HG02588 (cell line): ENCODE data around the gene RAET1G.
A peak's percentile ranks its signal among the peaks of the same experiment; 100 is the strongest.
"Not testable (repeated sequence)": the region's sequence is repeated elsewhere in the genome, so short reads cannot be mapped to it uniquely, and the experiment has no call there.

Experiments used
- ATAC-seq: cut with Tn5 transposase; IDR thresholded peaks from one replicate; pipeline ENCODE4 v1.9.1; 2021; ENCODE audit warnings: mild to moderate bottlenecking, moderate library complexity; ENCODE audit not compliant: unreplicated experiment

Gene RAET1G

GRCh38 chr6:149922642-149923326 lies at the start of gene RAET1G:
TSS of gene RAET1G (minus strand) at chr6:149923121. CDS start at chr6:149923010, 111 bp downstream.
- ATAC-seq, result no peak

DNA sequence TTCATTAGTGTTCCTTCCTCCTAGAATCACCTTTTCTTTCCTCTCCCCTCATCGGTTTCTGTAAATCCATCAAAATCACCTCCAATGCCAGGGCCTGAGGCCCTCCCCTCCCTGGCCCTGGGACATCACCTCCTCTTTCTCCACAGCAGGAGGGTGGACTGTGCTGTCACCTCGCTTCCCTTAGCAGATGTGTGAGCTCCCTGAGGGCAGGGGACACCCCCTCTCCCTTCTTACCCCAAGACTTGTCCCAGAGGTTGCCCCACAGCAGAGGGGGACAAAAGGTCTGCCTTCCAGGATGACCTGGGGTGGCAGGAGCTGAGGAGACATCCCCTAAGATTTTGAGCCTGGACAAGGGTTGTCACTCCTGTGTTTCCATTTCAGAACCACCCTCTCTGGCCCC lies 46.7 kb upstream of the RAET1G start:
- ATAC-seq, result no peak

- ATAC-seq, result not testable (repeated sequence)
Observed at GRCh38 chr6:149968909-149969308, 46.0 kb upstream of the RAET1G start.

GRCh38 chr6:149967999-149968398 lies 45.1 kb upstream of the RAET1G start:
- not testable (repeated sequence) for ATAC-seq

DNA sequence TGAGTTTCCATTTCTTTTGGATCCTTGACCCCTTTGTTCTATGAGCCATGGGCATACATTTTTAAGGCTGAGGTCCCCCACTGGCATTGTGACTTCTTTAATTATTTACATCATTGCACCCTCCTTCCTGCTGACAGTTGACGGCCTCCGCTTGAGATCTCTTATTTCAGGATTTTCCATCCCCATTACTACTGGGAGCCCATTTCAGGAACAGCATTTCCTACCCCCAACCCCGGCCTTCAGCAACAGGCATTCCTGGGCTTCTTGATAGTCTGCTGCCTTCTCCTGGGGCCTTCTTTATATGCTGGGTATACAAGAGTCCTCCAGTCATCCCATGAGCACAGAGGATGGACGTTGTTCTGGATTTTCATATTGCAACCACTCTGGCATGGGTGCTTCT lies 44.7 kb upstream of the RAET1G start:
- no peak for ATAC-seq

DNA sequence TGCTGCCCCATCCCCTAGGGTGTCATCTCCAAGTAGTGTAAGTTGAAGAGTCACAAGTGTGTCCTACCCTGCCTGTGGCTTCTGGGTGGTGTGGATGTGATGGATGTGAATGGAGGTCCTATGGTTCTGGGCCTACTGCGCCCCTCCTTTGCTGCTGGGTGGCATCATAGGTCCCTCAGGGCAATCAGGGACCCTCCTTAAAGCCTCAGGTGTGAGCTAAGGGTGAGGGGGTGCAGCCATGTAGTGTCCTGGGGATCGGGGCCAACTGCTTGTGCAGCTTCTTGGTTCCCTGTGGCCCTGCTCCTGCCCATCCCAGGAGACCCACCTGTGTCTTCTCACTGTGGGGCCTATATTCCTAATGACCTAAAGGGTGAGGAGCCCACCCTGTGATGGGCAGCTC lies 43.4 kb upstream of the RAET1G start:
- not testable (repeated sequence) for ATAC-seq

- no peak for ATAC-seq
Observed at GRCh38 chr6:149965194-149966020, 42.5 kb upstream of the RAET1G start.

GRCh38 chr6:149964308-149965193 lies 41.6 kb upstream of the RAET1G start:
- ATAC-seq, result no peak

- peak; percentile 55 for ATAC-seq
Observed at GRCh38 chr6:149963462-149964307, 40.8 kb upstream of the RAET1G start, which contains the start of gene ULBP1. TSS of gene ULBP1 (plus strand) at chr6:149963943. CDS start at chr6:149964050, 107 bp downstream.

- peak; percentile 38 for ATAC-seq
Observed at GRCh38 chr6:149963212-149963461, 40.2 kb upstream of the RAET1G start.

GRCh38 chr6:149962461-149963211 lies 39.7 kb upstream of the RAET1G start:
- no peak for ATAC-seq

GRCh38 chr6:149961728-149962425 lies 39.0 kb upstream of the RAET1G start:
- no peak for ATAC-seq

DNA sequence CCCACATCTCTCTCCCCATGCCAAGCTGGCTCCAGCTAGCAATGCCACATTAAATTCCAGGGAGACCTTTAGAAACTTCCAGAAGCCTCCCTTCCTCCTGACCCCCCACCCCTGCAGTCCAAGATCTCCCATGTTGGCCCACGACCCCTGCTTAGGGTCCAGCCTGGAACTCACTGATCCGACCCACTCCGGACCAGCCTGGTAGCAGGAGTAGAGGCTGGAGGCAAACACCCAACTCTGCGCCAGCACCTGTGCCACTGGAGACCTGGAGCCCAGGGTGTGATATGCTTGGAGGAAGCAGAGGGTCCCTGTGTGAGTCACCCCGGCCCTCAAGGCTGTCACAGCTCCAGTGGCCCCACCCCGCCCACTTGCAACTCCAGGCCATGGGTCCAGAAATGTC lies 37.6 kb upstream of the RAET1G start:
- no peak for ATAC-seq

DNA sequence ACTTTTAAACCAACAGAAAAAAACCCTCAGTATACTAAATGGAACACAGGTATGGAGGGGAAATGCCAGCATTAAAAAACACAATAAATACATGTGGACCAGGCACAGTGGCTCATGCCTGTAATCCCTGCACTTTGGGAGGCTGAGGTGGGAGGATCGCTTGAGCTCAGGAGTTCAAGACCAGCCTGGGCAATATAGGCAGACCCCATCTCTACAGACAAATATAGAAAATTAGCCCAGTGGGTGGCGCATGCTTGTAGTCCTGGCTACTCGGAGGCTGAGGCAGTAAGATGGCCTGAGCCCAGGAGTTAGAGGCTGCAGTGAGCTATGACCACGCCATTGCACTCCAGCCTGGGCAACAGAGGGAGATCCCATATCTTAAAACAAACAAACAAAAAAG lies 36.9 kb upstream of the RAET1G start:
- not testable (repeated sequence) for ATAC-seq

DNA sequence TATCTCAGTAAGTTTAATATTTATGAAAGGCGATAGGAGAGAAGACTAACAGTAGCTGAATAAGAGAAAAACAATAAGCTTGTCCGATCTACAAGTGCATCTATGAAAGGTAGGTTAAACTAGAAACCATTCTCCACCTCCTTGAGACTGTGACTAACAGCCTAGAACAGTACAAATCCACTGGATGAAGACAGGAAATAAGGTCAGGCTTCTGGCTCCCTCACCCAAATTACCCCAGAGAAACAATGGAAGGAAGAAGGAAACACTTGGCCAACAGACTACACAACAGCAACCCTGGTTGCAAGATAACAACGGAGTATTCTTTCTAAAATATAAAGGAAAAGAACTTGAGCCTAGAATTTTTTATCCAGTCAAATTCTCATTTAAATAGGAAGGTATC lies 35.2 kb upstream of the RAET1G start:
- not testable (repeated sequence) for ATAC-seq

DNA sequence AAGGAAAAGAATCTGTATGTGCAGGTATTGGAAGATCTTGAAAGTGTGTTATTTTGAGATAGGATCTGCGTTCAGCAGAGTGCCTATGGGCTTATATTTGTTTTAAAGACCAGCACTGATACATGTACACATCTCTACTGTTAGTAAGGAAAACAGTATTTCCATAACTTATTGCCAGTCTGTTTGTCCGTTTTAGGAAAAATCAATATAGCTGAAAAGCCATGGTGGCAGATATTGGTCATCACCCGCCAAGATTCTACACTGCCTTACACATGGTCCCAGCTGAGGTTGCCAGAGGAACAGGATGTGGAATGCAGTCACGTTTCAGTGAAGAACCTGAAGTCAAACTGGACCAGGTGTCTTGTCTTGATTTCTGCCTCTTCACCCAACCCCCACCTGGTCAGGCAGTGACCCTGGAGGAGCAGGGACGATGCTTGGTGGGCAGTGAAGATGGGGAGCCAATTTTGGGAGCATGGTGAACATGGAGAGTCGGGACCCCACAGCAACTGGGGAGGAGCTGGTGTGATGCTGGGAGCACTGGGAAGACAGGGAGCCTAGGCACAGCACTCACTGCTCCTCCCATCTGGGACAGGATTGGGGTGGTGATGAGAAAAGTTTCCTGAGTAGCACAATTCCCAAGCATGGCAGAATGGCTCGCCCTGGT lies 32.9 kb upstream of the RAET1G start:
- ATAC-seq, result not testable (repeated sequence)

GRCh38 chr6:149954984-149955653 lies 32.2 kb upstream of the RAET1G start:
- not testable (repeated sequence) for ATAC-seq
